A549 (cell line): ENCODE data around the gene SEMA6B. TPM values are rescaled to one million over a fixed set of nuclear protein-coding genes. Genes with fewer than 3 reads are reported as not detected.
"Not testable (repeated sequence)": the region's sequence is repeated elsewhere in the genome, so short reads cannot be mapped to it uniquely, and the experiment has no call there.

ENCODE experiments used
- ATAC-seq, 2 experiments: fragments of 200-7000 bp in 1 of 2; fragments of >200 bp in 1 of 2; cut with Nextera tagmentation in 1 of 2; cut with Tn5 transposase in 1 of 2; 3 replicates each; pipeline versions ENCODE4 v1.8.0 to v1.9.1; 2018 to 2020; ENCODE audit warnings: mild to moderate bottlenecking in 1 of 2, moderate library complexity in 1 of 2
- CTCF ChIA-PET: fragments of 300-600 bp; sonication (Branson Sonifier 250); formaldehyde crosslinking; extraction: SDS; loops from one replicate; lab custom pipeline; 2021; ENCODE audit warnings: antibody characterized with exemption, inconsistent platforms; lab: Yijun Ruan, JAX
- POLR2A ChIA-PET: fragments of 350-600 bp; formaldehyde crosslinking; extraction: SDS; loops from one replicate; lab custom pipeline; 2021; ENCODE audit warnings: antibody characterized with exemption, inconsistent platforms; lab: Yijun Ruan, JAX
- DNase-seq, 2 experiments: peaks; one replicate each; pipeline versions ENCODE4 v3.0.0 to v3.0.0-alpha.2; 2011 to 2016; ENCODE audit warnings: low read depth in 1 of 2, low spot score in 1 of 2
- FAIRE-seq: peaks from 2 replicates; lab custom pipeline; 2011; peaks lifted over from hg19 to GRCh38; lab: Jason Lieb, UNC
- H3K27ac ChIP-seq, 2 experiments: fragments of >200 bp; sonication (Bioruptor Twin); formaldehyde crosslinking; 3 replicates each; pipeline ENCODE4 v1.5.1; 2016 to 2017
- H3K4me1 ChIP-seq: fragments of >200 bp; sonication (Bioruptor Twin); formaldehyde crosslinking; 3 replicates; pipeline ENCODE4 v1.6.1; 2016
- H3K4me2 ChIP-seq: fragments of >200 bp; sonication (Bioruptor Twin); formaldehyde crosslinking; 3 replicates; pipeline ENCODE4 v1.6.1; 2016
- H3K4me3 ChIP-seq: fragments of >200 bp; sonication (Bioruptor Twin); formaldehyde crosslinking; 3 replicates; pipeline ENCODE4 v1.5.1; 2016
- H3K9me3 ChIP-seq: fragments of >200 bp; sonication (Bioruptor Twin); formaldehyde crosslinking; 3 replicates; pipeline ENCODE4 v1.6.1; 2016
- CEBPB ChIP-seq, 2 experiments: fragments of >200 bp in 1 of 2; sonication (Bioruptor Twin) in 1 of 2; formaldehyde crosslinking in 1 of 2; IDR thresholded peaks; 2 replicates each; pipeline ENCODE4 v1.6.1; 2012 to 2016
- EHMT2 ChIP-seq: fragments of 200-600 bp; sonication (generic); IDR thresholded peaks from 2 replicates; pipeline ENCODE4 v1.6.1; 2016; ENCODE audit warnings: antibody characterized with exemption, low read depth, mild to moderate bottlenecking, moderate library complexity
- EP300 ChIP-seq, 2 experiments: fragments of >200 bp; sonication (Bioruptor Twin); formaldehyde crosslinking; IDR thresholded peaks; 2 replicates in 1 of 2; 3 replicates in 1 of 2; pipeline ENCODE4 v1.6.1; 2016 to 2017
- ESRRA ChIP-seq: fragments of 150-350 bp; IDR thresholded peaks from 2 replicates; pipeline ENCODE4 v1.6.1; 2014; ENCODE audit warnings: mild to moderate bottlenecking, low read length, borderline replicate concordance
- HDAC2 ChIP-seq: fragments of 200-600 bp; sonication (generic); IDR thresholded peaks from 2 replicates; pipeline ENCODE4 v1.6.1; 2016
- HOXA7 ChIP-seq: fragments of 250-450 bp; sonication (Bioruptor Pico); IDR thresholded peaks from 2 replicates; pipeline ENCODE4 v1.5.0; 2020; ENCODE audit warnings: mild to moderate bottlenecking, moderate library complexity
- KDM1A ChIP-seq: fragments of 200-600 bp; sonication (generic); IDR thresholded peaks from 2 replicates; pipeline ENCODE4 v1.6.1; 2016; ENCODE audit warnings: low read depth, mild to moderate bottlenecking
- KDM5A ChIP-seq: fragments of 200-600 bp; sonication (generic); IDR thresholded peaks from 2 replicates; pipeline ENCODE4 v1.6.1; 2016; ENCODE audit warnings: antibody characterized with exemption, mild to moderate bottlenecking
- MAFK ChIP-seq: fragments of 450-650 bp; IDR thresholded peaks from 2 replicates; pipeline ENCODE4 v1.6.1; 2014; ENCODE audit not compliant: partially characterized antibody
- MAZ ChIP-seq: fragments of 150-350 bp; IDR thresholded peaks from 2 replicates; pipeline ENCODE4 v1.6.1; 2014; ENCODE audit warnings: antibody characterized with exemption, low read depth, low read length, borderline replicate concordance
- PBX3 ChIP-seq: IDR thresholded peaks from 2 replicates; pipeline ENCODE4 v1.6.1; 2012
- PHF8 ChIP-seq: fragments of 200-600 bp; sonication (generic); IDR thresholded peaks from 2 replicates; pipeline ENCODE4 v1.6.1; 2016; ENCODE audit warnings: low read depth, mild to moderate bottlenecking, antibody characterized with exemption, moderate library complexity, borderline replicate concordance
- POLR2AphosphoS2 ChIP-seq: conservative IDR thresholded peaks from 2 replicates; pipeline ENCODE4 v1.6.1; 2012; ENCODE audit warnings: low read length, improper control_type of control experiment, inconsistent platforms
- RFX5 ChIP-seq: fragments of 450-650 bp; IDR thresholded peaks from 2 replicates; pipeline ENCODE4 v1.7.1; 2014; ENCODE audit warnings: antibody characterized with exemption, mild to moderate bottlenecking, moderate library complexity
- TFCP2L1 ChIP-seq: fragments of 250-450 bp; sonication (Bioruptor Pico); IDR thresholded peaks from 2 replicates; pipeline ENCODE4 v1.5.0; 2021; ENCODE audit warnings: mild to moderate bottlenecking
- TP53 ChIP-seq: fragments of 250-450 bp; sonication (Bioruptor Pico); IDR thresholded peaks from 2 replicates; pipeline ENCODE4 v1.5.0; 2021; ENCODE audit warnings: mild to moderate bottlenecking, moderate library complexity
- ZFP36 ChIP-seq: fragments of 450-650 bp; IDR thresholded peaks from 2 replicates; pipeline ENCODE4 v1.6.1; 2014; ENCODE audit warnings: borderline replicate concordance; ENCODE audit not compliant: partially characterized antibody
- ZNF302 ChIP-seq: fragments of 250-450 bp; sonication (Bioruptor Pico); IDR thresholded peaks from 2 replicates; pipeline ENCODE4 v1.9.0; 2021; ENCODE audit warnings: inconsistent platforms, mild to moderate bottlenecking, moderate library complexity
- ZSCAN20 ChIP-seq: fragments of 250-450 bp; sonication (Bioruptor Pico); IDR thresholded peaks from 2 replicates; pipeline ENCODE4 v1.8.0; 2022; ENCODE audit warnings: mild to moderate bottlenecking, moderate library complexity
- WGBS: methylation state at CpG from one replicate; pipeline ENCODE4 v1.1.6; 2017; ENCODE audit errors: missing lambda C conversion rate; 5-methylcytosine and 5-hydroxymethylcytosine counted together
- polyA plus RNA-seq, 4 experiments: library from polyadenylated mRNA; depleted of rRNA in 3 of 4; stranded (reverse); fragments of >200 nt; fragmentation: RNase III in 1 of 4; extraction: RNeasy Plus Mini Kit Qiagen cat#74134 plus additional on column Dnase treatment in 1 of 4; gene quantifications; 2 replicates in 3 of 4; 3 replicates in 1 of 4; pipeline ENCODE4 v1.2.3, GENCODE V29; 2011 to 2017
- TF ChIP-seq, protein P1 (sequence below): fragments of >200 bp; sonication (Bioruptor Twin); formaldehyde crosslinking; IDR thresholded peaks from 2 replicates; pipeline ENCODE4 v1.6.1; 2016
- TF ChIP-seq, protein P2 (sequence below): IDR thresholded peaks from 2 replicates; pipeline ENCODE4 v1.6.1; 2012
- TF ChIP-seq, protein P3 (sequence below): fragments of >200 bp; sonication (Bioruptor Twin); formaldehyde crosslinking; IDR thresholded peaks from 3 replicates; pipeline ENCODE4 v1.5.1; 2016
- TF ChIP-seq, protein P4 (sequence below): fragments of 150-350 bp; IDR thresholded peaks from 2 replicates; pipeline ENCODE4 v1.6.1; 2014; ENCODE audit warnings: low read depth, mild to moderate bottlenecking, low read length

SEMA6B gene
- polyA plus RNA-seq, 2 of the 4 experiments (the other 2 are of a cell fraction), result 5.7 to 9.0 TPM

DNA sequence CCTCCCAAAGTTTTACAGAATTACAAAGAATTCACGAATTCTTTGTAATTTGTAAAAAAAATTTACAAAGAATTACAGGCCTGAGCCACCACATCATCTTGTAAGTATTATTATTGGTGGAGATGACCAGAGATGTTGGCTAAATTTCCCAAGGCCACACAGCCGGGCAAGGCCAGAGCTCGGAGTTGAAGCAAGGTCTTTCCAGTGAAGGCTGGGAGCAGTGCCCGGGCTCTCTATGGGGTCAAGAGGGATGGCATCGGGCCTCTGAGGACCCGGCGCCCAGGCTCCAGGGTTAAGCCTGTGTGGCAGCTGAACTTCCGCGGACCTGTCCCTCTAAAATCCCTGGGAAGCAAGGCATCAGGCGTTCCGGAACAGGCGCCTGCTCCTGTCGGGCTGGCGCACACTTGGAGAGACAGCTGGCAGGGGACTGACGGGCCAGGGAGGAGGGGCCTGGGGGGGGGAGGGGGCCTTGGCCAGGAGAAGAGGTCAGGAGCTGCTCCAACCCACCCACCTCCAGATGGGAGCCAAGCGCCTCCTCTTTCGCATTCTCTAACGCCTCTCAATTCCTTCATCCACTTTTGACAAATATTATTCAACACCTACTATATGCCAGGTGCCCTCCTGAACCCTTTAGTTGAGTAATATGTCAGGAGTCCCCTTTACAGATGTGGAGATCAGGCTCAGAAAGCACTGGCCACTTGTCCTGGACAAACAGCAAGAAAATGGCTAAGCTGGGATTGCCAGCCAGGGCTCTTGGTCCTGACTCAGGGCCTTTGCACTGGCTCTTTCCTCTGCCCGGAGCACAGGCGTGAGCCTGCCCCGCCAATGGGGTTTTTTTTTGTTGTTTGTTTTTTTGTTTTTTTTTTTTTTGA is 36.8 kb upstream of the SEMA6B start:
- Histone ChIP-seq H3K4me3 (no peak overlapping the region), H3K4me1 (peaks cover 3% of the 10 kb centered on the region; the same call in 1 of the 3 replicates), H3K9me3 (no peaks in the 10 kb centered on the region), H3K27ac (no peak overlapping the region), H3K4me2 (no peak overlapping the region)
- FAIRE-seq (no peak), ATAC-seq (no peak), DNase-seq (no peak)
- 73% methylated on average over 19 of the region's 21 CpGs for WGBS
- ChIA-PET CTCF (interaction anchor here (0.7 to 11.7 kb wide), 6 partner anchors 19 to 131 kb away, joined by 3 to 97 read pairs (median 4); no protein-coding TSS in a partner anchor), POLR2A (no interaction called here)
- TF ChIP-seq PBX3, result no peak
- no peak for TF ChIP-seq HDAC2
- no peak for TF ChIP-seq EHMT2
- no peak for TF ChIP-seq TP53 (CRISPR knock-in tag)
- TF ChIP-seq ZFP36, result no peak
- TF ChIP-seq RFX5, result no peak
- no peak for TF ChIP-seq PHF8

GRCh38 chr19:4595158-4595557 is 35.7 kb upstream of the SEMA6B start:
- ATAC-seq, H3K4me3 ChIP-seq, DNase-seq, H3K4me2 ChIP-seq, FAIRE-seq, H3K27ac ChIP-seq, POLR2A ChIA-PET, H3K4me1 ChIP-seq, H3K9me3 ChIP-seq: not testable (repeated sequence)
- WGBS, result 93% methylated on average over 9 of the region's 9 CpGs
- CTCF ChIA-PET, result interaction anchor here (1.7 to 11.7 kb wide), 3 partner anchors 19 to 42 kb away, joined by 6 to 97 read pairs (median 25); no protein-coding TSS in a partner anchor

DNA sequence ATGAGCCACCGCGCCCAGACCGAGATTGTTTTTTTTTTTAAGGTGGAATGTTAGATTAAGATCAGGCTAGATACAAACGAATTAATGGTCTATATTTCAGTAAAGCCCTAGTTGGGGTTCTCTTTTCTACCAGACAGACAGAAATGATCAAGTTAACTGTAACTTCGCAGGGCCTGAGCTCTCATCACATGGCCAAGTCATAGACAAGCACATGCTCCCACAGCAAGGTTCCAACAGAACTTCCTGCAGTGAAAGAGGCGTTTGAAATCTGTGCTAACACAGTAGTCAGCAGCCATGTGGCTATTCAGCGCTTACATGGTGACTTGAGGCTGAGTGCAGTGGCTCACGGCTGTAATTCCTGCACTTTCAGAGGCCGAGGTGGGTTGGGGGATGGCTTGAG is 34.7 kb upstream of the SEMA6B start:
- H3K4me2 ChIP-seq, result no peak overlapping the region
- H3K4me3 ChIP-seq, result no peak overlapping the region
- WGBS, result 70% methylated on average over 9 of the region's 9 CpGs
- DNase-seq, result no peak
- no peaks in the 10 kb centered on the region for H3K9me3 ChIP-seq
- H3K4me1 ChIP-seq, result peaks cover 3% of the 10 kb centered on the region; the same call in 1 of the 3 replicates
- POLR2A ChIA-PET, result no interaction called here
- ATAC-seq, result no peak
- TF ChIP-seq MAZ, result no peak
- TF ChIP-seq KDM1A, result no peak
- TF ChIP-seq, protein P1, sequence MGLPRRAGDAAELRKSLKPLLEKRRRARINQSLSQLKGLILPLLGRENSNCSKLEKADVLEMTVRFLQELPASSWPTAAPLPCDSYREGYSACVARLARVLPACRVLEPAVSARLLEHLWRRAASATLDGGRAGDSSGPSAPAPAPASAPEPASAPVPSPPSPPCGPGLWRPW, result no peak
- TF ChIP-seq MAFK, result no peak
- no peak for TF ChIP-seq HOXA7 (CRISPR knock-in tag)
- TF ChIP-seq POLR2AphosphoS2, result no peak
- no peak for TF ChIP-seq TFCP2L1
- TF ChIP-seq ZSCAN20 (CRISPR knock-in tag), result no peak
- TF ChIP-seq, protein P2, sequence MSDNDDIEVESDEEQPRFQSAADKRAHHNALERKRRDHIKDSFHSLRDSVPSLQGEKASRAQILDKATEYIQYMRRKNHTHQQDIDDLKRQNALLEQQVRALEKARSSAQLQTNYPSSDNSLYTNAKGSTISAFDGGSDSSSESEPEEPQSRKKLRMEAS, result no peak
- TF ChIP-seq HDAC2, result no peak
- TF ChIP-seq EP300 (IDR thresholded peaks at IDR 0.05), result no peak
- TF ChIP-seq CEBPB (IDR thresholded peaks at IDR 0.05), result no peak
- TF ChIP-seq, protein P3, sequence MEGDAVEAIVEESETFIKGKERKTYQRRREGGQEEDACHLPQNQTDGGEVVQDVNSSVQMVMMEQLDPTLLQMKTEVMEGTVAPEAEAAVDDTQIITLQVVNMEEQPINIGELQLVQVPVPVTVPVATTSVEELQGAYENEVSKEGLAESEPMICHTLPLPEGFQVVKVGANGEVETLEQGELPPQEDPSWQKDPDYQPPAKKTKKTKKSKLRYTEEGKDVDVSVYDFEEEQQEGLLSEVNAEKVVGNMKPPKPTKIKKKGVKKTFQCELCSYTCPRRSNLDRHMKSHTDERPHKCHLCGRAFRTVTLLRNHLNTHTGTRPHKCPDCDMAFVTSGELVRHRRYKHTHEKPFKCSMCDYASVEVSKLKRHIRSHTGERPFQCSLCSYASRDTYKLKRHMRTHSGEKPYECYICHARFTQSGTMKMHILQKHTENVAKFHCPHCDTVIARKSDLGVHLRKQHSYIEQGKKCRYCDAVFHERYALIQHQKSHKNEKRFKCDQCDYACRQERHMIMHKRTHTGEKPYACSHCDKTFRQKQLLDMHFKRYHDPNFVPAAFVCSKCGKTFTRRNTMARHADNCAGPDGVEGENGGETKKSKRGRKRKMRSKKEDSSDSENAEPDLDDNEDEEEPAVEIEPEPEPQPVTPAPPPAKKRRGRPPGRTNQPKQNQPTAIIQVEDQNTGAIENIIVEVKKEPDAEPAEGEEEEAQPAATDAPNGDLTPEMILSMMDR, result no peak
- TF ChIP-seq RFX5, result no peak
- TF ChIP-seq ZNF302 (CRISPR knock-in tag), result no peak
- TF ChIP-seq KDM5A, result no peak
- TF ChIP-seq ESRRA, result no peak
- TF ChIP-seq, protein P4, sequence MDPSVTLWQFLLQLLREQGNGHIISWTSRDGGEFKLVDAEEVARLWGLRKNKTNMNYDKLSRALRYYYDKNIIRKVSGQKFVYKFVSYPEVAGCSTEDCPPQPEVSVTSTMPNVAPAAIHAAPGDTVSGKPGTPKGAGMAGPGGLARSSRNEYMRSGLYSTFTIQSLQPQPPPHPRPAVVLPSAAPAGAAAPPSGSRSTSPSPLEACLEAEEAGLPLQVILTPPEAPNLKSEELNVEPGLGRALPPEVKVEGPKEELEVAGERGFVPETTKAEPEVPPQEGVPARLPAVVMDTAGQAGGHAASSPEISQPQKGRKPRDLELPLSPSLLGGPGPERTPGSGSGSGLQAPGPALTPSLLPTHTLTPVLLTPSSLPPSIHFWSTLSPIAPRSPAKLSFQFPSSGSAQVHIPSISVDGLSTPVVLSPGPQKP, result no peak
- CTCF ChIA-PET, result interaction anchor here (1.7 to 11.7 kb wide), 5 partner anchors 10 to 43 kb away, joined by 4 to 97 read pairs (median 17); no protein-coding TSS in a partner anchor
- H3K27ac ChIP-seq, result peak overlapping the region in 1 of 2 experiments; percentile 52; a peak in 2 of 6 replicates
- no peak for FAIRE-seq
